MM.1S (cell line): ENCODE results near the gene PDE11A.

ENCODE experiments used
- DNase-seq: peaks from one replicate; pipeline ENCODE4 v3.0.0-alpha.2; 2015
- H2AFZ ChIP-seq: fragments of 300-600 bp; sonication (generic); 2 replicates; pipeline ENCODE4 v1.6.0; 2016; ENCODE audit warnings: antibody characterized with exemption, low read length
- H3F3A ChIP-seq: fragments of 300-600 bp; sonication (generic); 2 replicates; pipeline ENCODE4 v1.6.1; 2016; ENCODE audit warnings: mild to moderate bottlenecking, antibody characterized with exemption, low read length, moderate library complexity, mixed read lengths; ENCODE audit not compliant: insufficient read depth
- H3K27ac ChIP-seq: fragments of 300-600 bp; sonication (generic); 2 replicates; pipeline ENCODE4 v1.5.1; 2016; ENCODE audit warnings: mild to moderate bottlenecking, low read length
- H3K27me3 ChIP-seq: fragments of 300-600 bp; sonication (generic); replicated peaks from 2 replicates; pipeline ENCODE4 v1.6.0; 2016; ENCODE audit warnings: low read length; ENCODE audit not compliant: insufficient read depth
- H3K36me3 ChIP-seq: fragments of 300-600 bp; sonication (generic); replicated peaks from 2 replicates; pipeline ENCODE4 v1.6.1; 2016; ENCODE audit warnings: mild to moderate bottlenecking, low read length, mixed read lengths; ENCODE audit not compliant: insufficient read depth
- H3K4me1 ChIP-seq: fragments of 300-600 bp; sonication (generic); 2 replicates; pipeline ENCODE4 v1.6.1; 2016; ENCODE audit warnings: low read length, mixed read lengths
- H3K4me2 ChIP-seq: fragments of 300-600 bp; sonication (generic); 2 replicates; pipeline ENCODE4 v1.6.0; 2016; ENCODE audit warnings: low read depth, low read length
- H3K4me3 ChIP-seq: fragments of 300-600 bp; sonication (generic); 2 replicates; pipeline ENCODE4 v1.5.1; 2016; ENCODE audit warnings: low read length, mixed read lengths
- H3K79me2 ChIP-seq: fragments of 300-600 bp; sonication (generic); 2 replicates; pipeline ENCODE4 v1.6.1; 2016; ENCODE audit warnings: mixed run types, low read length, mixed read lengths
- H3K9ac ChIP-seq: fragments of 300-600 bp; sonication (generic); 2 replicates; pipeline ENCODE4 v1.6.1; 2016; ENCODE audit warnings: low read length, mixed read lengths
- H3K9me2 ChIP-seq: fragments of 300-600 bp; sonication (generic); replicated peaks from 2 replicates; pipeline ENCODE4 v1.6.1; 2016; ENCODE audit warnings: mild to moderate bottlenecking, low read length, mixed read lengths; ENCODE audit not compliant: insufficient read depth
- H3K9me3 ChIP-seq: fragments of 300-600 bp; sonication (generic); replicated peaks from 2 replicates; pipeline ENCODE4 v1.6.1; 2016; ENCODE audit warnings: mild to moderate bottlenecking, low read length, mixed read lengths; ENCODE audit not compliant: insufficient read depth
- H4K20me1 ChIP-seq: fragments of 300-600 bp; sonication (generic); 2 replicates; pipeline ENCODE4 v1.6.1; 2016; ENCODE audit warnings: mild to moderate bottlenecking, low read length, moderate library complexity, mixed read lengths; ENCODE audit not compliant: insufficient read depth
- EZH2 ChIP-seq: fragments of 300-600 bp; sonication (generic); optimal IDR thresholded peaks from 2 replicates; pipeline ENCODE3; 2017; ENCODE audit warnings: low read depth, mild to moderate bottlenecking, antibody characterized with exemption, low read length, mixed read lengths
- EZH2phosphoT487 ChIP-seq: fragments of 300-600 bp; sonication (generic); IDR thresholded peaks from 2 replicates; pipeline ENCODE4 v1.6.1; 2018; ENCODE audit warnings: antibody characterized with exemption, low read length
- TF ChIP-seq, protein P1 (sequence below): fragments of 300-600 bp; sonication (generic); IDR thresholded peaks from 2 replicates; pipeline ENCODE4 v1.5.1; 2016; ENCODE audit warnings: antibody characterized with exemption, low read length, mixed read lengths

The PDE11A gene

DNA sequence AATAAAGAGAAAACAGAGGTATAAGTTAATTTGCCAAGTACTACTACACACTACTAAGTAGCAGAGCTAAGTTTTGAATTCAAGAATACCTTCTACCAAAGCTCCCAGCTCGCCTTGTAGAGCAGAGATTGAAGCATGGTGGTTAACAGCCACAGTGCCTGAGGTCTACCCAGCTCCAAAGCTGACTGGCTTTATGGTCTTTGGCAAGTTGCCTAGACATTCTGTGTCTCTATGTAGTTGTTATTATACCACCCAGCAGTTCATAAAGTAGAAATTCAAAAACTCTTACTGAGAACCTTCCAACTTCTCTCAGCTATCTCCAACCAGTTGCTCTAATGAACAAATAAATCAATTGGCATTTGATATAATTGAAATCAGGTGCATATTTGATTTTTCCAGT lies 87.8 kb downstream of the PDE11A start:
- H3K27ac ChIP-seq: no peak overlapping the region
- H3K4me1 ChIP-seq: no peaks in the 10 kb centered on the region
- H3K36me3 ChIP-seq: no peaks in the 10 kb centered on the region
- TF ChIP-seq, protein P1, sequence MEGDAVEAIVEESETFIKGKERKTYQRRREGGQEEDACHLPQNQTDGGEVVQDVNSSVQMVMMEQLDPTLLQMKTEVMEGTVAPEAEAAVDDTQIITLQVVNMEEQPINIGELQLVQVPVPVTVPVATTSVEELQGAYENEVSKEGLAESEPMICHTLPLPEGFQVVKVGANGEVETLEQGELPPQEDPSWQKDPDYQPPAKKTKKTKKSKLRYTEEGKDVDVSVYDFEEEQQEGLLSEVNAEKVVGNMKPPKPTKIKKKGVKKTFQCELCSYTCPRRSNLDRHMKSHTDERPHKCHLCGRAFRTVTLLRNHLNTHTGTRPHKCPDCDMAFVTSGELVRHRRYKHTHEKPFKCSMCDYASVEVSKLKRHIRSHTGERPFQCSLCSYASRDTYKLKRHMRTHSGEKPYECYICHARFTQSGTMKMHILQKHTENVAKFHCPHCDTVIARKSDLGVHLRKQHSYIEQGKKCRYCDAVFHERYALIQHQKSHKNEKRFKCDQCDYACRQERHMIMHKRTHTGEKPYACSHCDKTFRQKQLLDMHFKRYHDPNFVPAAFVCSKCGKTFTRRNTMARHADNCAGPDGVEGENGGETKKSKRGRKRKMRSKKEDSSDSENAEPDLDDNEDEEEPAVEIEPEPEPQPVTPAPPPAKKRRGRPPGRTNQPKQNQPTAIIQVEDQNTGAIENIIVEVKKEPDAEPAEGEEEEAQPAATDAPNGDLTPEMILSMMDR: no peak
- no peak for TF ChIP-seq EZH2phosphoT487
- TF ChIP-seq EZH2: no peak
- no peak overlapping the region for H3K4me2 ChIP-seq
- H3K79me2 ChIP-seq: no peaks in the 10 kb centered on the region
- H3K9me3 ChIP-seq: no peaks in the 10 kb centered on the region
- DNase-seq: no peak
- H3K9me2 ChIP-seq: no peaks in the 10 kb centered on the region
- H3F3A ChIP-seq: no peaks in the 10 kb centered on the region
- no peak overlapping the region for H3K4me3 ChIP-seq
- H2AFZ ChIP-seq: no peak overlapping the region
- H4K20me1 ChIP-seq: no peaks in the 10 kb centered on the region
- H3K27me3 ChIP-seq: no peaks in the 10 kb centered on the region
- H3K9ac ChIP-seq: no peak overlapping the region

DNA sequence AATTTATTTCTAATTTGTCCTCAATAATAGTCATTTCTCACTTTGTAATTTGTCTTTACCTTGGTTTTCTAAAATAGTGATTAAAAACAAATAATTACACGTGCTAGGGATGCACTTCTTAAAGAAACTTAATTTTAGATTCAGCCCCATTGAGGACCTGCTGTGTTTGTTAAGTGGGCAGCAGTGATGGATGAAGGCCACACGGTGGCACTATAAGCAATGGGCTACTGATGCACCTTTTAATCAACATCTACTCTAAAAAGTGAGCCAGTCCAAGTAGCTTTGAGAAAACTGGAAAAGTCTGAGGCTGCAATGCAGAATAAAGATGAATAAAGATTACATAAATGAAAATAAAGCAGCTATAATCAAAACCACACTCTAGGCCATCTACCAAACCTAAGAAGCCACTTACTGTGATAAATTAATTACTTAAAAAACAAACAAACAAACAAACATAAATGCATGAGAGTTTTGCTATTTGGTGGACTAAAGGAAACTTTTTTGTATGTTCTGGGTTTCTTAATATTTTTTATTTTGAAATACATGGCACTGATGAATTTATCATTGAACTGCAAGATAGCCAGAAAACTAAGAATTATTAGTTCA lies 89.3 kb downstream of the PDE11A start:
- H3K79me2 ChIP-seq: no peaks in the 10 kb centered on the region
- no peak overlapping the region for H3K9ac ChIP-seq
- H3F3A ChIP-seq: no peaks in the 10 kb centered on the region
- no peak overlapping the region for H3K4me2 ChIP-seq
- no peaks in the 10 kb centered on the region for H3K9me2 ChIP-seq
- TF ChIP-seq, protein P1: peak; percentile 91
- TF ChIP-seq EZH2 (no peak), EZH2phosphoT487 (no peak)
- no peaks in the 10 kb centered on the region for H4K20me1 ChIP-seq
- H2AFZ ChIP-seq: no peak overlapping the region
- no peak overlapping the region for H3K4me3 ChIP-seq
- H3K36me3 ChIP-seq: no peaks in the 10 kb centered on the region
- peak; percentile 64 for DNase-seq
- H3K4me1 ChIP-seq: no peaks in the 10 kb centered on the region
- no peaks in the 10 kb centered on the region for H3K27me3 ChIP-seq
- no peak overlapping the region for H3K27ac ChIP-seq
- H3K9me3 ChIP-seq: no peaks in the 10 kb centered on the region

DNA sequence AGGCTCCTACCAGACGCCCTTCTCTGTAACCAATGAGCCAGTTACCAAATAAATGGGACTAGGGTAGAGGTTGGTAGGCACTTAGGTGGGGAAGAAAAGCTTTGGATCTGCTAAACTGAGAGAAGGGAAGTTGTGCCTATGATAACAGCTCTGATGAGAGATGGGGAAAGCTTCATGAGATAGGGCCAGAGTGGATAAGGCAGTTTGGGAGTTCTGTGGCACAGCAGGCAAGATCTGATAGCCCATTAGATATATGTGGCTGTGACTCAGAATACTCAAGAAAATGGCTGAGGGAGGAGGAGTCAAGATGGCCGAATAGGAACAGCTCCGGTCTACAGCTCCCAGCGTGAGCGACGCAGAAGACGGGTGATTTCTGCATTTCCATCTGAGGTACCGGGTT lies 99.8 kb downstream of the PDE11A start:
- TF ChIP-seq EZH2phosphoT487: no peak
- TF ChIP-seq, protein P1: no peak
- TF ChIP-seq EZH2: no peak

More for the DNA sequence above, 99.8 kb downstream of the PDE11A start:
- H3K4me3 ChIP-seq: no peak overlapping the region
- H3K27ac ChIP-seq: no peak overlapping the region
- no peaks in the 10 kb centered on the region for H3K9me3 ChIP-seq
- no peaks in the 10 kb centered on the region for H3K4me1 ChIP-seq
- H3K9ac ChIP-seq: no peak overlapping the region
- H3K36me3 ChIP-seq: no peaks in the 10 kb centered on the region
- H4K20me1 ChIP-seq: no peaks in the 10 kb centered on the region
- no peak overlapping the region for H2AFZ ChIP-seq
- no peaks in the 10 kb centered on the region for H3F3A ChIP-seq
- no peak overlapping the region for H3K4me2 ChIP-seq
- H3K9me2 ChIP-seq: no peaks in the 10 kb centered on the region
- no peaks in the 10 kb centered on the region for H3K27me3 ChIP-seq
- DNase-seq: no peak
- H3K79me2 ChIP-seq: no peaks in the 10 kb centered on the region
